Right lobe of liver (tissue), 6 donors: Measurements from ENCODE around the gene CREBL2. TPM values are rescaled to one million over a fixed set of nuclear protein-coding genes. Genes with fewer than 3 reads are reported as not detected.
"Not testable (repeated sequence)": the region's sequence is repeated elsewhere in the genome, so short reads cannot be mapped to it uniquely, and the experiment has no call there.

Experiments used
- ATAC-seq, 4 donors: fragments of 200-7000 bp; cut with Tn5 transposase; one replicate each; pipeline ENCODE4 v1.9.1; 2020; ENCODE audit warnings: mild to moderate bottlenecking in 4 of 4, moderate library complexity in 4 of 4
- DNase-seq, 3 donors: peaks; one replicate each; pipeline ENCODE4 v3.0.0-alpha.2; 2020
- H3K27ac ChIP-seq, 3 donors: fragments of 200-600 bp; one replicate each; pipeline ENCODE4 v1.8.0; 2022
- H3K27me3 ChIP-seq, 2 donors: fragments of 200-600 bp; one replicate each; pipeline ENCODE4 v1.8.0; 2022
- H3K36me3 ChIP-seq, 4 donors: fragments of 200-600 bp; sonication (generic) in 1 of 4; one replicate each; pipeline versions ENCODE4 v1.5.1 to v1.8.0; 2017 to 2022; ENCODE audit warnings: control low read depth in 1 of 4
- H3K4me1 ChIP-seq, 4 donors: fragments of 200-600 bp; sonication (generic) in 1 of 4; one replicate each; pipeline versions ENCODE4 v1.5.1 to v1.8.0; 2017 to 2022; ENCODE audit warnings: control low read depth in 1 of 4
- H3K4me3 ChIP-seq, 3 donors: fragments of 200-600 bp; one replicate each; pipeline ENCODE4 v1.8.0; 2022
- H3K9me3 ChIP-seq, 4 donors: fragments of 200-600 bp; sonication (generic) in 1 of 4; one replicate each; pipeline versions ENCODE4 v1.5.1 to v1.8.0; 2017 to 2022; ENCODE audit warnings: control low read depth in 1 of 4
- CTCF ChIP-seq, 4 donors: fragments of 200-600 bp in 3 of 4; fragments of 450-650 bp in 1 of 4; IDR thresholded peaks; one replicate each; pipeline versions ENCODE4 v1.5.1 to v1.8.0; 2016 to 2022; ENCODE audit warnings: antibody characterized with exemption in 4 of 4, mild to moderate bottlenecking in 2 of 4
- POLR2A ChIP-seq: fragments of 450-650 bp; IDR thresholded peaks from one replicate; pipeline ENCODE4 v1.6.1; 2017; ENCODE audit warnings: antibody characterized with exemption, mild to moderate bottlenecking
- WGBS: methylation state at CpG from one replicate; pipeline ENCODE4 v1.1.6; 2018; ENCODE audit warnings: low coverage, low lambda C conversion rate; ENCODE audit not compliant: insufficient coverage; ENCODE audit errors: missing lambda C conversion rate; 5-methylcytosine and 5-hydroxymethylcytosine counted together
- intact Hi-C, 2 donors: fragments of 100-400 bp; cut with DNase I; formaldehyde crosslinking; loops; one replicate each; pipeline versions ENCODE4 v1.11.2 to v1.14.1; 2022
- total RNA-seq, 6 experiments: library from RNA; depleted of rRNA in 2 of 6; stranded (reverse); fragments of >200 nt in 2 of 6; fragmentation: NEBNext Ultra II Directional in 3 of 6; extraction: Animal tissue kit (Norgen Biotek cat#: 25700) in 3 of 6; gene quantifications; one replicate each; pipeline versions ENCODE4 v1.1.0 to v1.2.4, GENCODE V29; 2016 to 2023
- donor health status: DM: no; HTN: yes; CAD: no.
- donor health status: DM: no; HTN: no; CAD: no.
- donor health status: DM: no; HTN: no; CAD: no.
- donor health status: DM: no; HTN: yes; CAD: no.
- donor health status: DM: no; HTN: yes; CAD: no.

CREBL2 gene
- total RNA-seq, 6 experiments from 2014 or later, result 24.3 to 28.5 (median 26.8) TPM

- TF ChIP-seq CTCF (IDR thresholded peaks at IDR 0.05) (no peak), POLR2A (no peak)
- Histone ChIP-seq H3K27ac (no peak overlapping the region), H3K27me3 (no peaks in the 10 kb centered on the region), H3K4me1 (peaks cover 0 to 18% (median 0%) of the 10 kb centered on the region in 4 donors), H3K4me3 (no peak overlapping the region), H3K9me3 (peaks cover 0 to 12% (median 4%) of the 10 kb centered on the region in 4 donors), H3K36me3 (peaks cover 0 to under 1% (median 0%) of the 10 kb centered on the region in 4 donors)
- DNase-seq (no peak), ATAC-seq (no peak)
- intact Hi-C loops, result no loop called here
Measured at GRCh38 chr12:12648284-12648683, 36.6 kb downstream of the CREBL2 start.

- Histone ChIP-seq H3K27me3 (no peaks in the 10 kb centered on the region), H3K4me1 (peaks cover 0 to 18% (median 0%) of the 10 kb centered on the region in 4 donors), H3K27ac (no peak overlapping the region), H3K4me3 (no peak overlapping the region), H3K9me3 (peaks cover 0 to 12% (median 4%) of the 10 kb centered on the region in 4 donors), H3K36me3 (no peaks in the 10 kb centered on the region)
- no peak for DNase-seq
- TF ChIP-seq CTCF (IDR thresholded peaks at IDR 0.05) (no peak), POLR2A (no peak)
- no peak for ATAC-seq
- intact Hi-C loops, result no loop called here
Measured at GRCh38 chr12:12648951-12649650, 37.4 kb downstream of the CREBL2 start.

- H3K9me3 ChIP-seq, result peaks cover 0 to 12% (median 4%) of the 10 kb centered on the region in 4 donors
- H3K4me3 ChIP-seq, result no peak overlapping the region
- H3K4me1 ChIP-seq, result peaks cover 0 to 16% (median 0%) of the 10 kb centered on the region in 4 donors
- H3K36me3 ChIP-seq, result no peaks in the 10 kb centered on the region
- DNase-seq (no peak), ATAC-seq (no peak)
- intact Hi-C loops, result no loop called here
- no peaks in the 10 kb centered on the region for H3K27me3 ChIP-seq
- TF ChIP-seq POLR2A (no peak), CTCF (IDR thresholded peaks at IDR 0.05) (no peak)
- H3K27ac ChIP-seq, result no peak overlapping the region
Measured at GRCh38 chr12:12651752-12652151, 40.1 kb downstream of the CREBL2 start.

- DNase-seq, H3K4me1 ChIP-seq, intact Hi-C loops, ATAC-seq, H3K36me3 ChIP-seq, H3K4me3 ChIP-seq, H3K27me3 ChIP-seq, H3K27ac ChIP-seq: not testable (repeated sequence)
- H3K9me3 ChIP-seq, result peaks cover 0 to 12% (median 4%) of the 10 kb centered on the region in 4 donors
- WGBS, result 100% methylated on average over 3 of the region's 4 CpGs
Measured at GRCh38 chr12:12652704-12653103, 41.0 kb downstream of the CREBL2 start.

GRCh38 chr12:12653922-12654321 lies 42.2 kb downstream of the CREBL2 start:
- intact Hi-C loops, result no loop called here
- H3K27ac ChIP-seq, result no peak overlapping the region
- ATAC-seq, result no peak
- TF ChIP-seq CTCF (IDR thresholded peaks at IDR 0.05), result no peak
- no peak for TF ChIP-seq POLR2A
- H3K4me3 ChIP-seq, result no peak overlapping the region
- H3K9me3 ChIP-seq, result peaks cover 0 to 5% (median 2%) of the 10 kb centered on the region in 4 donors
- H3K27me3 ChIP-seq, result no peaks in the 10 kb centered on the region
- H3K4me1 ChIP-seq, result peaks cover 0 to 7% (median 0%) of the 10 kb centered on the region in 4 donors
- no peaks in the 10 kb centered on the region for H3K36me3 ChIP-seq
- no peak for DNase-seq
